ENCODE results near the gene CD53.

Gene CD53

DNA sequence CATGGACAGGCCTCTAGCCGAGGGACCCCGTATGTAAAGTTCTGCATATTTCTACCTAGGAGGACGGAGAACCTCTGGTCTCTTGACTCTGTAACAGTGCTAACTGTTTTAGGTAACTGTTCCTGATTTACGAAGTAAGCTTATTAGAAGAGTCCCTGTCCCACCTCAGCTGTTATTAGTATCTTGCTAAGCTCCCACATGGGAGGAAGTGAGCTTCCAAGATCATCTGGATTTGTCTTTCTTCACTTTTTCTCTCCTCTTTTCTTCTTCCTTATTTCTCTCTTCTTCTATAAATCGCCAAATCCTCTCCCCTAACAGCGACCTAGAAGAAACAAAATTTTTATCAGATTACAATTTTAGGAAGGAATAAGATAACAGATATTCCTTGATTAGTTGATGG lies 4.4 kb downstream of the CD53 start:
- H3K4me3 ChIP-seq (ENCODE audit: low read depth, low read length) = no peak overlapping the region
- no peak for DNase-seq (ENCODE audit: low read depth)
- TF ChIP-seq, protein P1, sequence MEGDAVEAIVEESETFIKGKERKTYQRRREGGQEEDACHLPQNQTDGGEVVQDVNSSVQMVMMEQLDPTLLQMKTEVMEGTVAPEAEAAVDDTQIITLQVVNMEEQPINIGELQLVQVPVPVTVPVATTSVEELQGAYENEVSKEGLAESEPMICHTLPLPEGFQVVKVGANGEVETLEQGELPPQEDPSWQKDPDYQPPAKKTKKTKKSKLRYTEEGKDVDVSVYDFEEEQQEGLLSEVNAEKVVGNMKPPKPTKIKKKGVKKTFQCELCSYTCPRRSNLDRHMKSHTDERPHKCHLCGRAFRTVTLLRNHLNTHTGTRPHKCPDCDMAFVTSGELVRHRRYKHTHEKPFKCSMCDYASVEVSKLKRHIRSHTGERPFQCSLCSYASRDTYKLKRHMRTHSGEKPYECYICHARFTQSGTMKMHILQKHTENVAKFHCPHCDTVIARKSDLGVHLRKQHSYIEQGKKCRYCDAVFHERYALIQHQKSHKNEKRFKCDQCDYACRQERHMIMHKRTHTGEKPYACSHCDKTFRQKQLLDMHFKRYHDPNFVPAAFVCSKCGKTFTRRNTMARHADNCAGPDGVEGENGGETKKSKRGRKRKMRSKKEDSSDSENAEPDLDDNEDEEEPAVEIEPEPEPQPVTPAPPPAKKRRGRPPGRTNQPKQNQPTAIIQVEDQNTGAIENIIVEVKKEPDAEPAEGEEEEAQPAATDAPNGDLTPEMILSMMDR (conservative IDR thresholded peaks at IDR 0.05; ENCODE audit: low read depth, low read length) = no peak

DNA sequence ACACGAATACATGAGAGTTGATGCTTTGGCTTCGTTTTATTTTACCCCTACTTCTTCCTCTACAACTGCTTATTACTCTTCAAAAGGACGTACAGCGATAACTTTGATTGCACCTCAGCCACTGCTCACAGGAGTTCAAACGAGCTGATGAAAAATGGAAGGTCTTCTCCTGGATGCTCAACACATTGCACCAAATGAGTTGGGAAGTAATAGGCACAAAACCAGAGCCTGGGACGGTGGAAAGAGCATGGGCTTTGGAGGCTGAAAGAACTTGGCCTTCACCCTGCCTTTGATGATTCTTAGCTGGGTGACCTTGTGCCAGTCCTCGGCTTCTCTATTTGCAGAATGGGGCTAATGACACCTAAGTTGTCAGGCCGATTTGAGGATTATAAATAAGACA lies 4.8 kb downstream of the CD53 start:
- TF ChIP-seq, protein P1 (conservative IDR thresholded peaks at IDR 0.05; ENCODE audit: low read depth, low read length) = no peak
- no peak overlapping the region for H3K4me3 ChIP-seq (ENCODE audit: low read depth, low read length)

DNA sequence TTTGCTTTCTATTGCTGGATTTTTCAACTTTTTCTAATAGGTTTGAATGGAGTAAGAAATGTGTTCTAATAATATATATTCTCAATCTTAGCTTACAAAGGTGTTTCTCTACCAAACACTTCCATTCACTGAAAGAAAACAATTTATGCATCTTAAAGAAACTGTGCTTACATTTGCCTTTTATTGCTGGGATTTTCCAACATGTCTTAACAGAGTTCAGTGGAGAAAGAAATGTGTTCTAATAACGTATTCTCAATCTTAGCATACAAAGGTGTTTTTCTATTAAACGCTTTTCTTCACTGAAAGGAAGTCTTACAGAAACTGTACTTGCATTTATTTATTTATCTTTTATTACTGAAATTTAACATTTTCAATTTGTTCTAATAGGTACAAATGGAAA lies 5.6 kb downstream of the CD53 start:
- TF ChIP-seq, protein P1 (conservative IDR thresholded peaks at IDR 0.05; ENCODE audit: low read depth, low read length) = no peak
- DNase-seq (ENCODE audit: low read depth) = no peak
- H3K4me3 ChIP-seq (ENCODE audit: low read depth, low read length) = no peak overlapping the region

More for the DNA sequence above, 4.8 kb downstream of the CD53 start:
- DNase-seq (ENCODE audit: low read depth) = no peak

DNA sequence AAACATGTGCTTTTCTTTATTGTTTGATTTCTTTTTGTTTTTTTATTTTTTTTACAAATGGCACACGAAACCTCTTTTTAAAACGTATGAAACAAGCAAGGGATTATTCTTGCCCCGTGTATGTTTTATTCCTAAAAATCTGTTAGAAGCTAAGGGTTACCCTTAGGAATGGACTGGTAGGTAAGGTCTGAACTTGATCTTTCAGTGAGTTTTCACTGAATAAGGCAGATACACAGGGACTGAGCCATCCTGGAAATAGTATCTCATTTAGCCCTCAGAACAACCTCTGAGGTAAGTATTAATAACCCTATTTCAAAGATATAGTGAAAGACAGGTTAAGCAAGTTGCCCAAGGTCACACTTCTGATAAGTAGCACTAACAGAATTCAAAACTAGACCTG lies 6.0 kb downstream of the CD53 start:
- H3K4me3 ChIP-seq (ENCODE audit: low read depth, low read length) = no peak overlapping the region
- no peak for DNase-seq (ENCODE audit: low read depth)
- TF ChIP-seq, protein P1 (conservative IDR thresholded peaks at IDR 0.05; ENCODE audit: low read depth, low read length) = no peak

DNA sequence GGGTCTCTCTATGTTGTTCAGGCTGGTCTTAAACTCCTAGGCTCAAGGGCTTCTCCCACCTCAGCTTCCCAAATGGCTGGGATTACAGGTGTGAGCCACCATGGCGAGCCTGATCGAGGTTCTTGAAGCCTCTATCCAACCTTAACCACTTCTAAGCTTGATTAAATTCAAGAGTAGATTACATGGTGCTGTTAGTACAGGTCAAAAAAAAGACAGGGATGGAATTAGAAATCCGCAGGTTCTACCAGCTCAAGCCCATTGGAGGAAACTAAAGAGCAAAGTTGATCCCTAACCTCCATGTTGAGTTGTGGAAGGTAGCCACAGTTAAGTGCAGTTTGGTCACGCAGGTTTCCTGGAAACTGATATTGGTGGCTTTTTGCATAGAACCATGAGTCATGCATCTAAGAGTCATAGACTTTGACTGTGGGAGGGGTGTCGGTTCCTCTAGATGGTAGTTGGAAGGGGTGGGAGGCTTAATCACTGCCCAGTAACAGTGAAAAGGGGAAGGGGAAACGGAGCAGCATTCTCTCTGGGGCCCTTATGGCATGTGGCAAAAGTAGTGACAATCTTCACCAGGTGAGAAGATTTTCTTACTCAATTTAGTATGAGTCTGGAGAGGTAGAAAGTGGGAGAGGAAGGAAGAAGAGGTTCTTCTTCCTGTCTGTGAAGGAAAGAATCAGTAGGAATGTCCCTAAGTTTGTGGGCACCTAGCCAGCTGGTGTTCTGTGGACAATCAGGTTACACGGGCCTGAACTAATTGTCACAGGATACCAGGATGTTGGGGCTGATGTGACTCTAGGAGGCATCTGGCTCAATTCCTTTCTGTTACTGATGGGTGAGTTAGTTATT lies 7.0 kb downstream of the CD53 start:
- TF ChIP-seq, protein P1 (conservative IDR thresholded peaks at IDR 0.05; ENCODE audit: low read depth, low read length) = no peak
- H3K4me3 ChIP-seq (ENCODE audit: low read depth, low read length) = no peak overlapping the region
- no peak for DNase-seq (ENCODE audit: low read depth)

DNA sequence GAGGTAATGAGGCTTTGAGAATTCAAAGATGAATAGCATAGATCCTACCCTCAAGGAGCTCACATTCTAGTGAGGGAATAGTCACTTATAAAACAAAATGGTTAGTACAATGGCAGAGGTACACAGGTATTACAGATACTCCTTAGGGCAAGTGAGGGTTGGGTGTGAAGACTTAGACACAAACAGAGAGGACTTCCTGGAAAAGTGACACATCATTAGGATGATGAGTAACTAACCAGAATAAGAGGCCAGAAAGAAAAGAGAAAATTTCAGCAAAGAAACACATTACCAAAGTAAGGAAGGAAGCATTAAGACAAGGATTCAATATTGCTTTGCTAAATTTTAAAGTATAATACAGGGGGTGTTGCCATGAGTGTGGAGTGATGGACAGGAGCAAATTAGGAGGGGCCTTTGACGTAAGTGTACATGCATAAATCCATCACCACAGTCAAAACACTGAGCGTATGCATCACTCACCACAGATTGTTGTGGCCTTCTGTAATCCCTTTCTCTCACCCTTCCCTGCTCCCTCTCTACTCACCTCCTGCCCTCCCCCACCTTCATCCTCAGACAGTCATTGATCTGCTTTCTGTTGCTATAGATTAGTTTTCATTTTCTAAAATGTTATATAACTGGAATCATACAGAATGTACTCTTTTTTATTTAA lies 7.9 kb downstream of the CD53 start:
- TF ChIP-seq, protein P1 (conservative IDR thresholded peaks at IDR 0.05; ENCODE audit: low read depth, low read length) = no peak
- no peak for DNase-seq (ENCODE audit: low read depth)
- no peak overlapping the region for H3K4me3 ChIP-seq (ENCODE audit: low read depth, low read length)

All from choroid plexus epithelial cell (primary cell).